H9 (cell line): ENCODE results near the gene PHYH. TPM values are rescaled to one million over a fixed set of nuclear protein-coding genes. Genes with fewer than 3 reads are reported as not detected.

Source experiments
- DNase-seq: peaks from one replicate; pipeline ENCODE4 v3.0.0-alpha.2; 2017
- H2AFZ ChIP-seq: one replicate; pipeline ENCODE4 v1.6.1; 2013; ENCODE audit warnings: mild to moderate bottlenecking, low read length, control low read depth, moderate library complexity
- H2AK5ac ChIP-seq: 2 replicates; pipeline ENCODE4 v1.6.1; 2013; ENCODE audit warnings: low read length, control low read depth, mixed read lengths; ENCODE audit not compliant: insufficient read length
- H2BK120ac ChIP-seq: one replicate; pipeline ENCODE4 v1.6.1; 2013; ENCODE audit warnings: low read depth, mild to moderate bottlenecking, low read length, control low read depth, inconsistent platforms; ENCODE audit not compliant: poor library complexity, severe bottlenecking
- H2BK12ac ChIP-seq: 2 replicates; pipeline ENCODE4 v1.6.1; 2013; ENCODE audit warnings: low read length, control low read depth, mixed read lengths, low read depth; ENCODE audit not compliant: insufficient read length
- H2BK15ac ChIP-seq: 2 replicates; pipeline ENCODE4 v1.6.1; 2013; ENCODE audit warnings: low read depth, low read length, control low read depth
- H2BK20ac ChIP-seq: one replicate; pipeline ENCODE4 v1.6.1; 2013; ENCODE audit warnings: low read depth, mild to moderate bottlenecking, low read length, control low read depth, inconsistent platforms; ENCODE audit not compliant: poor library complexity, severe bottlenecking
- H2BK5ac ChIP-seq: 2 replicates; pipeline ENCODE4 v1.6.1; 2013; ENCODE audit warnings: low read length, control low read depth, mixed read lengths; ENCODE audit not compliant: insufficient read length
- H3K14ac ChIP-seq: 2 replicates; pipeline ENCODE4 v1.6.1; 2013; ENCODE audit warnings: low read length, control low read depth; ENCODE audit not compliant: insufficient read depth
- H3K18ac ChIP-seq: 2 replicates; pipeline ENCODE4 v1.6.1; 2013; ENCODE audit warnings: low read depth, mild to moderate bottlenecking, mixed read lengths, low read length, control low read depth; ENCODE audit not compliant: insufficient read length
- H3K23ac ChIP-seq: 2 replicates; pipeline ENCODE4 v1.6.1; 2013; ENCODE audit warnings: low read length, control low read depth, mixed read lengths, low read depth; ENCODE audit not compliant: insufficient read length
- H3K23me2 ChIP-seq: 2 replicates; pipeline ENCODE4 v1.6.1; 2013; ENCODE audit warnings: low read depth, mild to moderate bottlenecking, mixed read lengths, low read length, control low read depth; ENCODE audit not compliant: insufficient read length, poor library complexity, severe bottlenecking
- H3K27ac ChIP-seq: 2 replicates; pipeline ENCODE4 v1.5.1; 2013; ENCODE audit warnings: low read length, control low read depth, mixed read lengths, low read depth; ENCODE audit not compliant: insufficient read length
- H3K27me3 ChIP-seq: 2 replicates; pipeline ENCODE4 v1.6.1; 2013; ENCODE audit warnings: low read length, control low read depth, inconsistent platforms; ENCODE audit not compliant: insufficient read depth
- H3K4ac ChIP-seq: 2 replicates; pipeline ENCODE4 v1.6.1; 2013; ENCODE audit warnings: low read depth, mild to moderate bottlenecking, control low read depth, inconsistent platforms, low read length, moderate library complexity
- H3K4me1 ChIP-seq: 2 replicates; pipeline ENCODE4 v1.6.1; 2013; ENCODE audit warnings: low read length, control low read depth, inconsistent platforms; ENCODE audit not compliant: insufficient read depth
- H3K4me2 ChIP-seq: 2 replicates; pipeline ENCODE4 v1.6.1; 2013; ENCODE audit warnings: low read length, control low read depth, mixed read lengths; ENCODE audit not compliant: insufficient read length, insufficient read depth
- H3K56ac ChIP-seq: 2 replicates; pipeline ENCODE4 v1.6.1; 2013; ENCODE audit warnings: low read depth, mild to moderate bottlenecking, mixed read lengths, low read length, control low read depth; ENCODE audit not compliant: insufficient read length
- H3K79me1 ChIP-seq: 2 replicates; pipeline ENCODE4 v1.6.1; 2013; ENCODE audit warnings: low read depth, mild to moderate bottlenecking, moderate library complexity, low read length, control low read depth, inconsistent platforms; ENCODE audit not compliant: insufficient read depth, poor library complexity, severe bottlenecking
- H3K79me2 ChIP-seq: 2 replicates; pipeline ENCODE4 v1.6.1; 2013; ENCODE audit warnings: low read length, control low read depth, inconsistent platforms; ENCODE audit not compliant: insufficient read depth
- H3K9ac ChIP-seq: 2 replicates; pipeline ENCODE4 v1.6.1; 2013; ENCODE audit warnings: low read length, control low read depth, mixed read lengths; ENCODE audit not compliant: insufficient read length; ENCODE audit errors: extremely low read depth
- H3K9me3 ChIP-seq: one replicate; pipeline ENCODE4 v1.6.1; 2013; ENCODE audit warnings: low read depth, low read length, inconsistent platforms; ENCODE audit not compliant: control insufficient read depth
- H3T11ph ChIP-seq: one replicate; pipeline ENCODE4 v1.6.1; 2013; ENCODE audit warnings: mild to moderate bottlenecking, low read length, control low read depth, inconsistent platforms
- H4K20me1 ChIP-seq: one replicate; pipeline ENCODE4 v1.6.1; 2013; ENCODE audit not compliant: control insufficient read depth, insufficient read length, insufficient read depth
- H4K5ac ChIP-seq: 2 replicates; pipeline ENCODE4 v1.6.1; 2013; ENCODE audit warnings: low read depth, mild to moderate bottlenecking, mixed read lengths, low read length, control low read depth; ENCODE audit not compliant: insufficient read length
- H4K8ac ChIP-seq: replicated peaks from 2 replicates; pipeline ENCODE4 v1.6.1; 2013; ENCODE audit warnings: low read length, control low read depth, mixed read lengths, low read depth; ENCODE audit not compliant: insufficient read length
- H4K91ac ChIP-seq: 2 replicates; pipeline ENCODE4 v1.6.1; 2013; ENCODE audit warnings: low read depth, mild to moderate bottlenecking, moderate library complexity, mixed read lengths, low read length, control low read depth; ENCODE audit not compliant: insufficient read length
- H3K27ac Mint-ChIP-seq, 3 experiments: 2 replicates in 2 of 3; 3 replicates in 1 of 3; pipeline ENCODE4 v1.8.0; 2020 to 2021; ENCODE audit warnings: mixed read lengths in 3 of 3, mild to moderate bottlenecking in 1 of 3, moderate library complexity in 1 of 3
- H3K27me3 Mint-ChIP-seq: 2 replicates; pipeline ENCODE4 v1.8.0; 2021; ENCODE audit warnings: low read depth, mild to moderate bottlenecking, moderate library complexity, mixed read lengths
- H3K36me3 Mint-ChIP-seq, 3 experiments: 2 replicates in 2 of 3; 3 replicates in 1 of 3; pipeline ENCODE4 v1.8.0; 2020 to 2021; ENCODE audit warnings: low read depth in 3 of 3, mixed read lengths in 3 of 3; ENCODE audit not compliant: insufficient read depth in 1 of 3
- H3K4me1 Mint-ChIP-seq, 2 experiments: 2 replicates each; pipeline ENCODE4 v1.8.0; 2020; ENCODE audit warnings: mixed read lengths in 2 of 2
- H3K4me3 Mint-ChIP-seq, 2 experiments: 2 replicates in 1 of 2; 3 replicates in 1 of 2; pipeline ENCODE4 v1.8.0; 2020 to 2021; ENCODE audit warnings: mild to moderate bottlenecking in 2 of 2, mixed read lengths in 2 of 2, moderate library complexity in 1 of 2
- H3K9me3 Mint-ChIP-seq, 2 experiments: 2 replicates in 1 of 2; 3 replicates in 1 of 2; pipeline ENCODE4 v1.8.0; 2020; ENCODE audit warnings: mild to moderate bottlenecking in 2 of 2, mixed read lengths in 2 of 2, moderate library complexity in 1 of 2
- CTCF ChIP-seq: fragments of 200-600 bp; sonication (generic); conservative IDR thresholded peaks from 3 replicates; pipeline ENCODE4 v1.8.0; 2021; ENCODE audit warnings: antibody characterized with exemption, mild to moderate bottlenecking
- total RNA-seq: library from RNA; stranded (reverse); gene quantifications from 2 replicates; pipeline ENCODE4 v1.2.1, GENCODE V29; 2021

PHYH gene
- total RNA-seq, 1 experiment from 2014 or later = 21.5 TPM

GRCh38 chr10:13315361-13315760, 15.5 kb upstream of the PHYH start:
- H3K4me1 Mint-ChIP-seq = no peaks in the 10 kb centered on the region
- no peak for DNase-seq
- H3K79me2 ChIP-seq = no peaks in the 10 kb centered on the region
- peaks cover 2% of the 10 kb centered on the region for H3K27me3 Mint-ChIP-seq
- no peak overlapping the region for H3K14ac ChIP-seq
- H2BK12ac ChIP-seq = no peak overlapping the region
- H2BK120ac ChIP-seq = no peak overlapping the region
- no peak overlapping the region for H3K18ac ChIP-seq
- H3K4me2 ChIP-seq = no peak overlapping the region
- H2BK15ac ChIP-seq = no peak overlapping the region
- H4K20me1 ChIP-seq = no peaks in the 10 kb centered on the region
- H3T11ph ChIP-seq = no peak overlapping the region
- no peak overlapping the region for H3K4me3 Mint-ChIP-seq
- peaks cover 15 to 31% (median 18%) of the 10 kb centered on the region in 3 experiments for H3K36me3 Mint-ChIP-seq
- H2AK5ac ChIP-seq = no peak overlapping the region
- no peak for TF ChIP-seq CTCF
- no peak overlapping the region for H2BK20ac ChIP-seq
- no peaks in the 10 kb centered on the region for H3K79me1 ChIP-seq
- H3K9me3 ChIP-seq = no peaks in the 10 kb centered on the region
- no peak overlapping the region for H4K8ac ChIP-seq
- H3K27me3 ChIP-seq = no peaks in the 10 kb centered on the region
- no peak overlapping the region for H4K91ac ChIP-seq
- no peak overlapping the region for H3K23ac ChIP-seq
- H3K9me3 Mint-ChIP-seq = no peaks in the 10 kb centered on the region
- no peak overlapping the region for H2AFZ ChIP-seq
- no peak overlapping the region for H3K4ac ChIP-seq
- H3K23me2 ChIP-seq = no peaks in the 10 kb centered on the region
- H3K27ac ChIP-seq = no peak overlapping the region
- H3K27ac Mint-ChIP-seq = no peak overlapping the region
- H3K9ac ChIP-seq = no peak overlapping the region
- H4K5ac ChIP-seq = no peak overlapping the region
- no peak overlapping the region for H3K56ac ChIP-seq
- H3K4me1 ChIP-seq = no peaks in the 10 kb centered on the region
- no peak overlapping the region for H2BK5ac ChIP-seq
